ENCODE measurements around the gene PDE4C.

The PDE4C gene
- 0 to 0.58 (median 0.04) reads per million in 4 experiments for total RNA-seq

- DNase-seq = no peak
These were observed at the start of gene PDE4C for GRCh38 chr19:18225702-18226468. Gene PDE4C (minus strand): TSS chr19:18226438. CDS start chr19:18226415, 23 bp downstream.

- DNase-seq = no peak
These were observed 48.6 kb upstream of the PDE4C start for GRCh38 chr19:18274781-18275356.

DNA sequence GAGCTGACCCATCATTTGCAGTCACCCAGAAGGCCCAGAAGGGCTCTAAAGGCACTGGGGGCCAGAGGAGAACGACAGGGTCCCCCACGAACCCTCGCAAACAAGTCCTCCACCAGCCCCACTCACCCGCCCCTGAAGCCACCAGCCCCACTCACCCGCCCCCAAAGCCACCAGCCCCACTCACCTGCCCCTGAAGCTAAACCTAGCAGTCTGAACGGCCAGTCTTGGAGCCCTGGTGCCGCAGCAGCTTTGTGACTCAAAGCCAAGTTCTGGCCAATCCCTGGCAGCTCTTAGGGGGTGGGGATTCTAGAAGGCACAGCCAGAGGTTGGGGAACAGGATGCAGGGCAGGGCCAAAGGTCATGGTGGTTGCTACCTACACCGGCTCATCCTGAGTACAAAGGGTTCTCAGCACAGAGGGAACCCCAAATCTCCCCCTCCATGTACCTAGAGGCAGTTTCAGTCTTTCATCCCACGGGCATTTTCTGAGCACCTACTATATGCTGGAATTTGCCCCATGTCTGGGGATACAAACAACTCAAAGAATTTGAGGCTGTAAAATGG lies 48.1 kb upstream of the PDE4C start, which contains the start of gene IQCN:
Gene IQCN, minus strand, starts transcription at position 234 of the 562 bp plus-strand sequence. CDS start 4,974 bp downstream, outside the sequence.
- DNase-seq = peak; percentile 29

DNA sequence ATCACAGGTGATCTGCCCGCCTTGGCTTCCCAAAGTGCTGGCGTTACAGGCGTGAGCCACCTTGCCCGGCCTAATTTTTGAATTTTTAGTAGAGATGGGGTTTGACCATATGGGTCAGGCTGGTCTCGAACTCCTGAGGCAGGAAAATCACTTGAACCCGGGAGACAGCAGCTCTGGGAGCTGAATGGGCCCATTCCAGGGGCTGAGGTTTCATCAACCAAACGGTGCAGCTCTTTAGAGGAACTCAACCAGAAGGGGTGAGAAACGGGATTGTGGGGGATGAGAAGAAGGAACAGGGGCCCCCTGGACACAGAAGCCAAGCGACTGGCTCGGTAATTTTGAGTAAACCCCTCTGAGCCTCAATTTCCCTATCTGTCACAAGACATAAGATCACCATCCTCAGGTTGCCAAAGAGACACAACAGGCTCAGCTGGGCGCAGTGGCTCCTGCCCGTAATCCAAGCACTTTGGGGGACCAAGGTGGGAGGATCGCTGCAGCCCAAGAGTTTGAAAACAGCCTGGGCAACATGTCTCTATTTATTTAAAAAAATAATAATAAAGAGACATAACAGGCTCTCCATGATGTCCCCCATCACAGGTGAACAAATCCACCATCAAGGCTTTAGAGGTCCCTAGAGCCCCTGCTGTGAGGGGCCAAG lies 47.5 kb upstream of the PDE4C start:
- DNase-seq = no peak

DNA sequence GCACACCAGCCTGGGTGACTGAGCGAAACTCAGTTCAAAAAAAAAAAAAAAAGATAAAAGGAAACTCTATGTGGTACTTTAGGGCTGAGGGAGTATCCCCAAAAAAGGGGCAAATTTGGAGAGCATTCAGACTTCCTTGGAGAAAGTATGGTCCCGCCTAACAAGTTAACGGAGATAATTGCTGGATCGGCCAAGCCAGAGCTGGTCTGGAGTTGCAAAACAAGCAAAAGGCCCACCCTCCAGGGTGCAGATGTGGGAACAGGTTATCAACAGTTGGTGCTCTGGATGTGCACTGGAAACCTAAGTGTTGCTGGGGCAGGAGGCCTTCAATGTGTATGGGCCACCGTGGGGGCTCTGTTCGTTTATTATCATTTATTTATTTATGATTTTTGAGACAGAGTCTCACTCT lies 45.2 kb upstream of the PDE4C start:
- DNase-seq = no peak

DNA sequence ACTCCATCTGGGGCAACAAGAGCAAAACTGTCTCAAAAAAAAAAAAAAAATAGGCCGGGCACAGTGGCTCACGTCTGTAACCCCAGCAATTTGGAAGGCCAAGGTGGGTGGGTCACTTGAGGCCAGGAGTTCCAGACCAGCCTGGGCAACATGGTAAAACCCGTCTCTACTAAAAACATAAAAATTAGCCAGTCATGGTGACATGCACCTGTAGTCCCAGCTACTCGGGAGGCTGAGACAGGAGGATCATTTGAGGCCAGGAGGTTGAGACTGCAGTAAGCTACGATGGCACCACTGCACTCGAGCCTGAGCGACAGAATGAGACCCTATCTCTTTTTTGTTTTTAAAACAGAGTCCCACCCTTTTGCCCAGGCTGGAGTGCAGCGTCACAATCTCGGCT lies 44.1 kb upstream of the PDE4C start:
- no peak for DNase-seq

- DNase-seq = no peak
These were observed 43.0 kb upstream of the PDE4C start for GRCh38 chr19:18269070-18269723.

GRCh38 chr19:18266771-18267686 lies 40.8 kb upstream of the PDE4C start:
- DNase-seq = no peak

GRCh38 chr19:18265582-18265981 lies 39.3 kb upstream of the PDE4C start:
- DNase-seq = no peak

DNA sequence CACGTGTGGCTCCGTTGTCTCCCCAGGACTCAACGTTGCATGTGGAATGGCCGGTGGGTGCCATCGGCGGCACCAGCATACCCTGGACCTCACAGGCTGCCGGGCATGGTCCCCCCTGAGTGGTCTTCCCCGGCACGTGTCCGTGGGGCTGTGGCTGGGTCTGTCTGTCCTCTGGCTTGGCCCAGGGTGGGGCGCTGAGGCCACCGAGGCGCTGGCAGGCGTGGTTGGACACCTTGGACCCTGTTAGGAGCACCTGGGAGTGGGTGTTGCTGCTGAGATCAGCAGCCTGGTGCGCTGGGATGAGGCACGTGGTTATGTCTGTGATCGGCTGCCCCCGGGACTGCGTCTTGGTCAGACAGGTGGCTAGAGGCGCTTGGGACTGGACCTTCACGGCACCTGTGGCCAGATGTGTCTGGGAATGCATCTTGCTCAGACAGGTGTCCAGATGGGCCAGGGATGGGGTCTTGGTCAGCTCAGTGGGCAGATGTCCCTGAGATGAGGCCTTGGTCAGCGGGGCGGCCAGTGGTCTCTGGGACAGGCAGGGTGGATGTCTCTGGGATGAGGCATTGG lies 38.8 kb upstream of the PDE4C start:
- no peak for DNase-seq

GRCh38 chr19:18264137-18264854 lies 38.1 kb upstream of the PDE4C start:
- no peak for DNase-seq

- DNase-seq = no peak
These were observed 37.3 kb upstream of the PDE4C start for GRCh38 chr19:18263324-18264136.

- DNase-seq = no peak
These were observed 36.7 kb upstream of the PDE4C start for GRCh38 chr19:18262917-18263316.

DNA sequence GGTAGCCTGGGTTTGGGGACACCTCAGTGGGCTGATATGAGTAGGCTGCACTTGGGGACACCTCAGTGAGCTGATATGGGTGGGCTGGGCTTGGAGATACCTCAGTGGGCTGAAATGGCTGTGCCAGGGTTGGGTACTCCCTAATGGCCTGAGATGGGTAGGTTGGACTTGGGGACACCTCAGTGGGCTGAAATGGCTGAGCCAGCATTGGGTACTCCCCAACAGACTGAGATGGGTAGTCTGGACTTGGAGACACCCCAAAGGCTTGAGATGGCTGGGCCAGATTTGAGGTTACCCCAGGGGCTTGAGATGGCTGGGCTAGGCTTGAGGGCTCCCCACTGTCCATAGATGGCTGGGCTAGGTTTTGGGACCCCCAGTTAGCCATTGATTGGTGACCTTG lies 35.9 kb upstream of the PDE4C start:
- no peak for DNase-seq

DNA sequence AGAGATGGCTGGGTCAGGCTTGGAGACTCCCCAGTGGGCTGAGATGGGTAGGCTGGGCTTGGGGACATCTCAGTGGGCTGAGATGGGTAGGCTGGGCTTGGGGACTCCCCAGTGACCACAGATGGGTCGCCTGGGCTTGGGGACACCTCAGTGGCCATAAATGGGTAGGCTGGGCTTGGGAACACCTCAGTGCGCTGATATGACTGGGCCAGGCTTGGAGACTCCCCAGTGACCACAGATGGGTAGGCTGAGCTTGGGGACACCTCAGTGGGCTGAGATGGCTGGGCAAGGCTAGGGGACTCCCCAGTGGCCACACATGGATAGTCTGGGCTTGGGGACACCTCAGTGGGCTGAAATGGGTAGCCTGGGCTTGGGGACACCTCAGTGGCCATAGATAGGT lies 35.2 kb upstream of the PDE4C start:
- no peak for DNase-seq

DNA sequence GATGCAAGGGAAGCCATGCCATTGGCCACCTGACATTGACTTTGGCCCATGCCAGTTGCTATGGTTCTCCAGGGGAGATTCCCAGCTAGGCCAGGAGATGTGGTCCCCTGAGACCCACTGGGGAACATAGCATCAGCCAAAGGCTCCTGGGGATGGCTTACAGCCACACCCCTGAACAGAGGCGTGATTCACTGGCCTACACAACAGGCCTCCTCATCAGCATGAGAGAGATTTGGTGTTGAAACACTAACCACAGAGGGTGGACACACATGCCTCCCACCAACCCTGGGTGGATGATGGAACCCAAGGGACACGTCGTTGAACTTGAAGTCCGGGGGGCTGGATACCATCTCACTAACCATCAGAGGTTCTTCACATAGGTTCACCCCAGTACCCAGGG lies 33.7 kb upstream of the PDE4C start:
- DNase-seq = no peak

DNA sequence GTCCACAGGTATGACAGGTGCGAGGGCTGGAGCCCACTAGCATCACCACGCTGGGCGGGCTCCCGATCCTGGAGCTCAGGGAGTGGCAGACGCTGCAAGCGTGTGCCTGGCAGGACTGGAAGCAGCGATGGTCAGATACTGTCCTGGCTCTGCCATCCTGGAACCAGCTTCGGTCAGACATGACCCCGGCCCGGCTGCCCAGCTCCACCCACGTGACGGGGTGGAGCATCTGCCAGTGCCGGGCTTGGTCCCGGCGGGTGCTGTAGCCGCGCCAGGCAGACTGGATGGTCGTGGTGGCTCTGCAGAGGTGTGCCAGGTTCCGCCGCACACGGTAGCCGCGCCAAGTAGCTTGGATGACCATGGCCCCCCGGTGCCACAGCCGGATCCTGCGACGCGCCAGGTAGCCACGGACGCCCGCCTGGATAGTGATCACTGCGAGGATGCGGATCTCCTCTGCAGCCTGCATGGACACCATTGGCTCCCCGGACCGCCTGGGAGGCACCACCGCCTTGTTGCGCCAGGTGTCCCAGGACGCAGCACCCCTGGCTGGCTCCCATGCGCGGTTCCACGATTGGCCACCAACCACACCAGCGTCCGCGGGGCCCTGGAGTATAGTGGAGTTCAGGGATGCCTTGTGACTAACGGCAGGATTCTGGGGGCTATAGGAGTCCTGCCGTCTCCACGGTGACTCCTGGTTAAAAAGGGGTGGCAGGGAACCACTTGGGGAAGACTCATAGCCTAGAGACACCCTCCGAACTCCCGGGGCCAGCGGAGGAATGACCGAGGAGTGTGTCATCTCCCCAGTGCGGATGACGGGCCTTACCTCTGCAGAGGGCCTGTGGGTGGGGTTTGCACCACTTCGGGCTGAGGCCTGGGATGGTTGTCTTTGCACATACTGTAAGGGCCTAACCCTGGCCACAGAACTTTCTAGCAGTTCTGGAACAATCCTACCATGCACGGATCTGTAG lies 31.5 kb upstream of the PDE4C start:
- no peak for DNase-seq

Data from effector CD8-positive, alpha-beta T cell (primary cell).